OCI-LY7 (cell line): ENCODE results near the gene HMOX2. TPM values are rescaled to one million over a fixed set of nuclear protein-coding genes. Genes with fewer than 3 reads are reported as not detected.

Experiments
- BruUV-seq: library from RNA; stranded (reverse); fragments of 400-500 nt; replicated peaks from 2 replicates; lab custom pipeline; 2021; lab: Mats Ljungman, UMichigan
- CTCF ChIA-PET: fragments of 300-600 bp; sonication (Branson Sonifier 250); formaldehyde crosslinking; loops from one replicate; lab custom pipeline; 2022; ENCODE audit warnings: antibody characterized with exemption; ENCODE audit not compliant: unreplicated experiment; lab: Charles Lee
- POLR2A ChIA-PET: fragments of 300-600 bp; sonication (Branson Sonifier 250); formaldehyde crosslinking; loops from one replicate; lab custom pipeline; 2022; ENCODE audit warnings: antibody characterized with exemption; lab: Charles Lee
- DNase-seq: peaks from one replicate; pipeline ENCODE4 v3.0.0-alpha.2; 2015; ENCODE audit warnings: low spot score
- H2AFZ ChIP-seq: fragments of 200-600 bp; sonication (generic), shearing (Covaris generic); 2 replicates; pipeline ENCODE4 v1.6.1; 2014; ENCODE audit warnings: mild to moderate bottlenecking, antibody characterized with exemption, low read length, moderate library complexity
- H3K27ac ChIP-seq: fragments of 200-600 bp; sonication (generic); 2 replicates; pipeline ENCODE4 v1.5.1; 2014; ENCODE audit warnings: mixed run types, low read depth, mild to moderate bottlenecking, moderate library complexity, low read length, inconsistent platforms; ENCODE audit not compliant: poor library complexity, severe bottlenecking
- H3K36me3 ChIP-seq: fragments of 200-600 bp; sonication (generic); 2 replicates; pipeline ENCODE4 v1.6.1; 2014; ENCODE audit warnings: mild to moderate bottlenecking, antibody characterized with exemption, low read length, moderate library complexity, mixed read lengths; ENCODE audit not compliant: insufficient read depth
- H3K4me1 ChIP-seq: fragments of 200-600 bp; sonication (generic); 2 replicates; pipeline ENCODE4 v1.5.1; 2014; ENCODE audit warnings: mild to moderate bottlenecking, low read length; ENCODE audit not compliant: insufficient read depth, poor library complexity, severe bottlenecking
- H3K4me2 ChIP-seq: fragments of 200-600 bp; sonication (generic); 2 replicates; pipeline ENCODE4 v1.6.1; 2014; ENCODE audit warnings: mild to moderate bottlenecking, low read length
- H3K4me3 ChIP-seq: fragments of 200-600 bp; sonication (generic); 2 replicates; pipeline ENCODE4 v1.5.1; 2014; ENCODE audit warnings: mild to moderate bottlenecking, low read depth, low read length; ENCODE audit not compliant: poor library complexity, severe bottlenecking
- H3K79me2 ChIP-seq: fragments of 200-600 bp; sonication (generic); 2 replicates; pipeline ENCODE4 v1.6.1; 2016; ENCODE audit warnings: low read depth, mild to moderate bottlenecking, low read length, moderate library complexity, mixed read lengths; ENCODE audit not compliant: insufficient read depth
- H3K9me2 ChIP-seq: fragments of 200-600 bp; sonication (generic); 2 replicates; pipeline ENCODE4 v1.6.1; 2016; ENCODE audit warnings: mild to moderate bottlenecking, low read length, mixed read lengths; ENCODE audit not compliant: insufficient read depth
- H3K9me3 ChIP-seq: fragments of 200-600 bp; sonication (generic); 2 replicates; pipeline ENCODE4 v1.6.1; 2014; ENCODE audit warnings: mild to moderate bottlenecking, mixed run types, low read length, mixed read lengths
- H4K20me1 ChIP-seq: fragments of 200-600 bp; sonication (generic); 2 replicates; pipeline ENCODE4 v1.6.1; 2014; ENCODE audit warnings: mild to moderate bottlenecking, antibody characterized with exemption, low read length, moderate library complexity, mixed read lengths; ENCODE audit not compliant: insufficient read depth
- CTCF ChIP-seq: fragments of 200-600 bp; sonication (generic); conservative IDR thresholded peaks from 2 replicates; pipeline ENCODE4 v1.5.1; 2014; ENCODE audit warnings: mild to moderate bottlenecking, antibody characterized with exemption, low read length, moderate library complexity, mixed read lengths
- EZH2phosphoT487 ChIP-seq: fragments of 200-600 bp; sonication (generic); IDR thresholded peaks from 2 replicates; pipeline ENCODE4 v1.6.1; 2018; ENCODE audit warnings: low read depth, borderline replicate concordance, mild to moderate bottlenecking, mixed run types, antibody characterized with exemption, low read length, moderate library complexity, mixed read lengths
- intact Hi-C: fragments of 100-400 bp; cut with micrococcal nuclease; formaldehyde crosslinking; loops from one replicate; pipeline ENCODE4 v1.10.0; 2022; ENCODE audit not compliant: unreplicated experiment
- total RNA-seq, 2 experiments: library from RNA; depleted of rRNA in 1 of 2; stranded (reverse); fragments of >200 nt in 1 of 2; shearing (Covaris generic) in 1 of 2; gene quantifications; 2 replicates each; pipeline ENCODE4 v1.2.3, GENCODE V29; 2014 to 2022

Gene HMOX2
- total RNA-seq, 2 experiments from 2014 or later: 37.0 to 46.0 TPM

GRCh38 chr16:4539716-4540284 is 63.6 kb downstream of the HMOX2 start:
- no peaks in the 10 kb centered on the region; the same call in 1 of the 2 replicates for H3K36me3 ChIP-seq
- H3K79me2 ChIP-seq: no peaks in the 10 kb centered on the region
- H3K4me3 ChIP-seq: no peak overlapping the region
- BruUV-seq: no TSS peak
- H2AFZ ChIP-seq: no peak overlapping the region
- H3K9me2 ChIP-seq: no peaks in the 10 kb centered on the region
- H3K27ac ChIP-seq: no peak overlapping the region
- no peak for DNase-seq
- peaks cover 16% of the 10 kb centered on the region for H3K9me3 ChIP-seq
- POLR2A ChIA-PET: interaction anchor here (0.8 to 1.6 kb wide), 3 partner anchors 10 to 12 kb away, joined by 3 to 4 read pairs (median 3); no protein-coding TSS in a partner anchor
- intact Hi-C loops: no loop called here
- H3K4me2 ChIP-seq: no peak overlapping the region
- H3K4me1 ChIP-seq: peaks cover 20% of the 10 kb centered on the region
- CTCF ChIA-PET: no interaction called here
- H4K20me1 ChIP-seq: no peaks in the 10 kb centered on the region
- TF ChIP-seq EZH2phosphoT487 (no peak), CTCF (no peak)

- Histone ChIP-seq H3K27ac (no peak overlapping the region), H3K36me3 (no peaks in the 10 kb centered on the region; the same call in 1 of the 2 replicates), H3K4me3 (no peak overlapping the region), H3K4me1 (peaks cover 27% of the 10 kb centered on the region), H4K20me1 (no peaks in the 10 kb centered on the region), H3K79me2 (no peaks in the 10 kb centered on the region), H3K9me3 (peaks cover 10% of the 10 kb centered on the region), H3K9me2 (no peaks in the 10 kb centered on the region), H3K4me2 (no peak overlapping the region), H2AFZ (no peak overlapping the region)
- intact Hi-C loops: no loop called here
- no TSS peak for BruUV-seq
- ChIA-PET POLR2A (interaction anchor here (0.6 to 1.5 kb wide), 2 partner anchors 29 to 72 kb away, joined by 3 read pairs; no protein-coding TSS in a partner anchor), CTCF (no interaction called here)
- DNase-seq: no peak
- no peak for TF ChIP-seq EZH2phosphoT487
- no peak for TF ChIP-seq CTCF
Measured at GRCh38 chr16:4544473-4544872, 68.3 kb downstream of the HMOX2 start.

GRCh38 chr16:4548124-4548523 is 71.9 kb downstream of the HMOX2 start:
- Histone ChIP-seq H3K4me1 (peaks cover 27% of the 10 kb centered on the region), H3K27ac (no peak overlapping the region), H3K9me3 (no peaks in the 10 kb centered on the region), H3K4me2 (no peak overlapping the region), H2AFZ (no peak overlapping the region), H3K36me3 (no peaks in the 10 kb centered on the region), H3K4me3 (no peak overlapping the region), H3K79me2 (no peaks in the 10 kb centered on the region), H4K20me1 (no peaks in the 10 kb centered on the region), H3K9me2 (no peaks in the 10 kb centered on the region)
- BruUV-seq: no TSS peak
- TF ChIP-seq CTCF: no peak
- DNase-seq: no peak
- ChIA-PET CTCF (interaction anchor here (0.6 to 2.9 kb wide), 4 partner anchors 28 to 42 kb away, joined by 3 to 16 read pairs (median 4); no protein-coding TSS in a partner anchor), POLR2A (interaction anchor here (0.9 kb wide), 1 partner anchor 14 kb away, joined by 3 read pairs; no protein-coding TSS in a partner anchor)
- intact Hi-C loops: loop anchor here (1.0 kb wide), 2 partner anchors 30 to 43 kb away; no protein-coding TSS in a partner anchor
